Subcutaneous adipose tissue (tissue), 4 donors: ENCODE results near the gene MTMR1. TPM values are rescaled to one million over a fixed set of nuclear protein-coding genes. Genes with fewer than 3 reads are reported as not detected.

Experiments
- CTCF ChIP-seq: fragments of 450-650 bp; IDR thresholded peaks from one replicate; pipeline ENCODE4 v1.5.1; 2016; ENCODE audit warnings: low read depth, mild to moderate bottlenecking, control low read depth, antibody characterized with exemption, moderate library complexity
- total RNA-seq, 4 donors: library from RNA; depleted of rRNA; stranded (reverse); fragments of >200 nt; gene quantifications; one replicate each; pipeline ENCODE4 v1.1.0, GENCODE V29; 2016

MTMR1 gene
- total RNA-seq, 4 donors from 2014 or later = 13.4 to 16.8 (median 15.0) TPM

GRCh38 chrX:150762258-150763165 is 69.3 kb downstream of the MTMR1 start:
- TF ChIP-seq CTCF = no peak

- TF ChIP-seq CTCF = no peak
Measured at GRCh38 chrX:150763303-150763797, 70.2 kb downstream of the MTMR1 start.

- TF ChIP-seq CTCF = no peak
Measured at GRCh38 chrX:150763810-150764209, 70.6 kb downstream of the MTMR1 start.

GRCh38 chrX:150765237-150765636 is 72.0 kb downstream of the MTMR1 start:
- no peak for TF ChIP-seq CTCF

GRCh38 chrX:150765782-150766350 is 72.7 kb downstream of the MTMR1 start:
- no peak for TF ChIP-seq CTCF

- TF ChIP-seq CTCF = no peak
Measured at GRCh38 chrX:150766351-150767044, 73.3 kb downstream of the MTMR1 start.

GRCh38 chrX:150767045-150767395 is 73.8 kb downstream of the MTMR1 start:
- TF ChIP-seq CTCF = no peak
